Bone marrow (tissue), 2 donors: ENCODE measurements around the gene KRTAP10-7.
"Not testable (repeated sequence)": the region's sequence is repeated elsewhere in the genome, so short reads cannot be mapped to it uniquely, and the experiment has no call there.

Experiments
- DNase-seq, 2 donors: peaks; one replicate each; lab custom pipeline; 2025; lab: John Stamatoyannopoulos, UW

KRTAP10-7 gene

DNA sequence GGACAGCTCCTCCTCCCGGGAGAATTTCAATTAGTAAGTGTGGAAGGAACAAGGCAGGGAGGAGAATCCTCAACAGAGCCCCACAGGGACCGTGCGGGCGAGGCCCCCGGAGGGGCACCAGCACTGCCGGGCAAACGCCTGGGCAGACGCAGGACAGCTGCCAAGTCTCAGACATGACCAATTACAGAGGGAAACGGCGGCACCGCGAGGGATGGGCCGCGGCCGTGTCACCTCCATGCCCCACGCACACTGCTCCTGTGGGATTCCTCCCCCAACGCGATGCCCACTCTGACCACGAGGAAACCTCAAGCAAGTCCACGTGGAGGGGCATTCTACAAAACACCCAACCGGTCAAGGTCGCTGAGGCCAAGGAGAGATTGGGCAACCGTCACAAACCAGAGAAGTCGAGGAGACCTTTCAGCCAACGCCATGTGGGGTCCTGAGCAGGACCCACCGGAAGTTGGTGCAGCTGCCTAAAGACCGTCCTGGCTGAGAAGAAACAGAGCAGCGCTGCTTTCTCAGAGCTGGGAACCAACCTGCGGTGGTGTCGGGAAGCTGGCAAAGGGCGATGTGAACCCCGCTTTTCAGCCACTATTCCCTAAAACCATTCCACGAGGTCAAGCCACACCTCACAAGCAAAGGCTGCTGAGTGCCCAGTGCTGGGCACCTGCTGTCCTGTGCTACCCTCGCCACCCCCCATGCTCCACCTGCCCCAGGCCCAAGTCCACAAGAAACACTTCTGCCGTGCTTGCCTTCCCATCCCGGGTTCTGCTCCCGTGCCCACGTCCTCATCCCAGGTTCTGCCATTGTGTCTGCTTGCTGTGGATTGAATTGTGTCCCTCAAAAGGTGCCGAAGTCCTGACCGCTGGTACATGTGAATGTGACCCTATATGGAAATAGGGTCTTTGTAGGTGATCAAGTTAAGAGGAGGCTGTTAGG, 28.3 kb upstream of the KRTAP10-7 start:
- no peak for DNase-seq

DNA sequence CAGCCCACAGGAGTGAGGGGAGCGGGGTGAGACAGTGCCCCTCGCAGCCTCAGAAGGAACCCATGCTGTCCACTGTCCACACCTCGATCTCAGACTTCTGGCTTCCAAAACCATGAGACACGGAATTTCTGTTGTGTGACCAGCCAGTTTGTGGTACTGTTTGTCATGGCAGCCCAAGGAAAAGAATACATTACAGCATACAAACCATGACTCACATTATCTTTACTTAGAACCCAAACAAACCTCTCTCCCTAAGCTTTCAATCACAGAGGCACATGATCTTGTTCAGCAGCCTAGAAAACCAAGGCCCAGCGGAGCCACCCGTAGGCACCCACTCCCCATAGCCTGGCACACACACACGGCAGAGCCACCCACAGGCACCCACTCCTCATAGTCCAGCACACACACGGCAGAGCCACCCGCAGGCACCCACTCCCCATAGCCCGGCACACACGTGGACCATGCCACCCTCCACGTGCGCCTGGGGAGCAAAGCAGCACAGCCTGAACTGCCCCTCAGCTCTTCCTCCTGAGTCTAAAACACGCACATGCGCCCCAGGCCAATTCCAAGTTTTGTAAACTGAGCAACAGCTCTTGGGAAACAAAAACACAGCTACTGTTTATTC, 27.3 kb upstream of the KRTAP10-7 start:
- no peak for DNase-seq

DNA sequence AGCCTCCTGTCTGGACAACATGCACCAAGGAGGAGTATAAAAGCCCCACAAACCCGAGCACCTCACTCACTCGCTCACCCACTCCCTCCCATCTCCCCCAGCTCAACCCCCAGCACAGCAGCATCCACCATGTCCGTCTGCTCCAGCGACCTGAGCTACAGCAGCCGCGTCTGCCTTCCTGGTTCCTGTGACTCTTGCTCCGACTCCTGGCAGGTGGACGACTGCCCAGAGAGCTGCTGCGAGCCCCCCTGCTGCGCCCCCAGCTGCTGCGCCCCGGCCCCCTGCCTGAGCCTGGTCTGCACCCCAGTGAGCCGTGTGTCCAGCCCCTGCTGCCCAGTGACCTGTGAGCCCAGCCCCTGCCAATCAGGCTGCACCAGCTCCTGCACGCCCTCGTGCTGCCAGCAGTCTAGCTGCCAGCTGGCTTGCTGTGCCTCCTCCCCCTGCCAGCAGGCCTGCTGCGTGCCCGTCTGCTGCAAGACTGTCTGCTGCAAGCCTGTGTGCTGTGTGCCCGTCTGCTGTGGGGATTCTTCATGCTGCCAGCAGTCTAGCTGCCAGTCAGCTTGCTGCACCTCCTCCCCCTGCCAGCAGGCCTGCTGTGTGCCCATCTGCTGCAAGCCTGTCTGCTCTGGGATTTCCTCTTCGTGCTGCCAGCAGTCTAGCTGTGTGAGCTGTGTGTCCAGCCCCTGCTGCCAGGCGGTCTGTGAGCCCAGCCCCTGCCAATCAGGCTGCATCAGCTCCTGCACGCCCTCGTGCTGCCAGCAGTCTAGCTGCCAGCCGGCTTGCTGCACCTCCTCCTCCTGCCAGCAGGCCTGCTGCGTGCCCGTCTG, 26.6 kb upstream of the KRTAP10-7 start, which contains the start of gene KRTAP10-4:
Gene KRTAP10-4 (plus strand): TSS at position 100 of the 827 bp plus-strand sequence. CDS start 30 bp downstream, at position 130.
- not testable (repeated sequence) for DNase-seq

DNA sequence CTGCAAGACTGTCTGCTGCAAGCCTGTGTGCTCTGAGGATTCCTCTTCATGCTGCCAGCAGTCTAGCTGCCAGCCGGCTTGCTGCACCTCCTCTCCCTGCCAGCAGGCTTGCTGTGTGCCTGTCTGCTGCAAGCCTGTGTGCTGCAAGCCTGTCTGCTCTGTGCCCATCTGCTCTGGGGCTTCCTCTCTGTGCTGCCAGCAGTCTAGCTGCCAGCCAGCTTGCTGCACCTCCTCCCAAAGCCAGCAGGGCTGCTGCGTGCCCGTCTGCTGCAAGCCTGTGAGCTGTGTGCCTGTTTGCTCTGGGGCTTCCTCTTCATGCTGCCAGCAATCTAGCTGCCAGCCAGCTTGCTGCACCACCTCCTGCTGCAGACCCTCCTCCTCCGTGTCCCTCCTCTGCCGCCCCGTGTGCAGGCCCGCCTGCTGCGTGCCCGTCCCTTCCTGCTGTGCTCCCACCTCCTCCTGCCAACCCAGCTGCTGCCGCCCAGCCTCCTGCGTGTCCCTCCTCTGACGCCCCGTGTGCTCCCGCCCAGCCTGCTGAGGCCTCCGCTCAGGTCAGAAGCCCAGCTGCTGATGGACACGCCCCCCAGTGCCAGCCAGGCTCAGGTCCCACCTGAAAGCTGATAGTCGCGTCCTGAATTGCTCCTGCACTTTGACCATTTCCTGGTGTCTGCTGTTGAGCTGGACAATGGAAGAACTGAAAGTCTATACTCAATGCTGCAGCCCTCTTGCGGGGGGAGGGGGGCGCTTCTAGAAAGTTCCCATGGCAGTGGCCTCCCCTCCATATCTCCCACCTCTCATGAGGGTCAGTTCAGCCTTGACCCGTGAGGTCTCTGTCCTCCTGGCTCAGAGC, 25.7 kb upstream of the KRTAP10-7 start:
- no peak for DNase-seq

DNA sequence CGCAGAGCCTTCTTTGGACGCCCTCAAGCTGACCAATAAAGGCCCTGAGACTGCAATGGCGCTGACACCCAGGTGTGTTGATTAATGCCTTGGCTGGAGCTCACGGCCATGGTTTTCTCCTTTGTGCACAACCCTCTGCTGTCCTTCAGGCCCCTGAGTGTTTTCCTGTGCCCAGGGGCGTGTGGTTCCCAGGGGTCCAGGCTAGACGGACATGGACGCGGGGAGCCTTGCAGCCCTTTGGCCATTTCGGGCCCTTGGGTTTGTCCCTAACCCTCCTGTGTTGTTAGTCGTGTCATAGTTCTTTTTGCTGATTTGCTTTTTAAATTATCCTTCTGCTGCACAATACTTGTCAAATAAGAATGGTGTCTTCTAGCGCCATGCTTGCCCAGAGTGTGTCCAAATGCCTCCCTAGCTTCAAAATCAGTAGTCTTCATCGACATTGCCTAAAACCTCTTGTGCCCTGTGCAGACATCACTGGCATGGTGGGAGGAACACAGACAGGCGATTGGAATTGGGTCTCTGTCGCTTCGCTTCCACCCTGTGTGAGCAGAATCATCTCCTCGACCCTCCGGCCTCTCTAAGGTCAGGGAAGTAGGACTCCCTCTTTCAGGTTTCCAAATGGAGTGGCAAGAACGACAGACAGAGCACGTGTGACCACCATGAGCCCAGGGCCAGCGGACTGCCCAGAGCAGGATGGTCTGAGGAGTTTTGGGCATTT, 24.9 kb upstream of the KRTAP10-7 start:
- DNase-seq = no peak

DNA sequence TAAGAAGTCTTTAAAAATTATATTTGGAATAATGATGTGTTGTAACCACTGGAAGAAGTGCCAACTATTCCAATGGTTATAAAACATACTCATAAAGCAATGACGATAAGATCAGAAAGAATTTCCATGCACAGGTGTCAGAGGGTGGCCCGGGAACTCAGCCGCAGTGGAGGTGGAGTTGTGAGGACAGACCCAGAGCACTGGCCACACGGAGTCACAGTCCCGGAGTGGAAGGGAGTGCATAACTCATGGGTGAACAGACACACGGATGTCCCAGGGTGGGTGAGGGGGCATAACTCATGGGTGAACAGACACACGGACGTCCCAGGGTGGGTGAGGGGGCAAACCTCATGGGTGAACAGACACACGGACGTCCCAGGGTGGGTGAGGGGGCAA, 24.4 kb upstream of the KRTAP10-7 start:
- DNase-seq = no peak

DNA sequence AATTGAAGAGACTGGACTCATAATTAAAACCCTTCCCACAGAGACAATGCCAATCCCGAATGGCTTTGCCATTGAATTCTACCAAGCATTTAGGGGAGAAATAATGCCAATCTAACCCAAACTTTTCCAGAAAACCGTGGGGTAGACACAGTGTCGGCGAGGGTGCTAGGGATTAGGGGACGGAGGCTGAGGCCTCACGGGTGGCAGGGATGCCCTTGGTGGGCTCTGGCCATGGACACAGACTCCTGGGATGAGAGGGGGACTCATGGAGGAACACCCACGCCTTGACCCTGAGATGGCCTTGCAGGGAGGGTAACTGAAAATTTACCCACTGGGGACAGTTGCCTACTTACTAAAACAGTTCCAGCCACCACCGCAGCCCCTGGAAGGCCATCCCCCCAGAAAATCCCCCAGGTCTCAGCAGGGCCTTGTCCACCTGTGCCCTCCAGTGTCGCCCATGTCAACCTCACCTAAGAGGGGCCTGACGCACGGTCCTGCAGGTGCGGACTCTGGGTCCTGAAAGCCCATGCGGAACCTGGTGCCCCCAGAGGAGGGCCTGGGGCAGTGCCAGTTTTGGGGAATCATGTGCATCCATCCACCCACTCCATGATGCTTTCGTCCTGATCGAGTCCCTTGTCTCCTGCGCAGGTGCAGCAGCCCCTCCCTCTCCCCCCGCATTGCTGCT, 21.9 kb upstream of the KRTAP10-7 start:
- no peak for DNase-seq

DNA sequence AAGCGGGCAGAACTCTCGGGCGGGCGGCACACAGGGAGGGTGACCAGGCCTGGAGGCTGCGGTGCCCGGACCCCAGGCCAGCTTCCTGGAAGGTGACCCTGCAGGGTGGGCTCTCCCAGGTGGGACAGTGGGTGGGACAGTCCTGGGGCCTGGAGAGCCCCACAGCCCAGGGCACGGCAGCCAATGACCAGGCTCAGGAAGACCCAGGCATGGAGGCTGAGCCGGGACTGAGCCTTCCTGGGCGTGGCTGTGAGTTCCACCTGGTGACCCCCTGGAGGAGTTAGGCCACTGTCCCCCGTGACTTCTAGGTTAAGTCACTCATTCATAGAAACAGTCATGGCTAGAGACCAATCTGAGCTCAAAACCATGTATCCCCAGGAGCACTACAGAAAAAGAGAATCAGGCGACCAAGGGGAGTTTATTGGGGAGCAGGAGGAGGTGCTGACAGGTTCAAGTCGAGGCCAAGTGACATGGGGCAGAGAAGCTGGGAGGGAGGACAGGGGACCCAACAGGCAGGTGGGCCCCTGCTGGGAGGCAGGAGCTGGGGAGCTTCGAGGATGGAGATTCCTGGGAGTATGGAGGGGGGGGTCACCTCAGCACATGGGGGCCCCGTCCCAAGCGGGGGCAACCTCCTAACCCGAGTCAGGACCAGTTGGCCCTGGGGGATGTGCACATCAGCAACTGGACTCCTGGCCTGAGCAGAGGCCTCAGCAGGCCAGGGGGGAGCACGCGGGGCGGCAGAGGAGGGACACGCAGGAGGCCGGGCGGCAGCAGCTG, 21.2 kb upstream of the KRTAP10-7 start:
- DNase-seq = no peak

DNA sequence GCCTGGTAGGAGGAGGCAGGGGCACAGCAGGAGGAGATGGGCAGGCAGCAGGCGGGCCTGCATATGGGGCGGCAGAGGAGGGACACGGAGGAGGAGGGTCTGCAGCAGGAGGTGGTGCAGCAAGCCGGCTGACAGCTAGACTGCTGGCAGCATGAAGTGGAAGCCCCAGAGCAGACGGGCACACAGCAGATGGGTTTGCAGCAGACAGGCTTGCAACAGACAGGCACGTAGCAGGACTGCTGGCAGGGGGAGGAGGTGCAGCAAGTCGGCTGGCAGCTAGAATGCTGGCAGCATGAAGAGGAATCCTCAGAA, 20.6 kb upstream of the KRTAP10-7 start:
- no peak for DNase-seq

DNA sequence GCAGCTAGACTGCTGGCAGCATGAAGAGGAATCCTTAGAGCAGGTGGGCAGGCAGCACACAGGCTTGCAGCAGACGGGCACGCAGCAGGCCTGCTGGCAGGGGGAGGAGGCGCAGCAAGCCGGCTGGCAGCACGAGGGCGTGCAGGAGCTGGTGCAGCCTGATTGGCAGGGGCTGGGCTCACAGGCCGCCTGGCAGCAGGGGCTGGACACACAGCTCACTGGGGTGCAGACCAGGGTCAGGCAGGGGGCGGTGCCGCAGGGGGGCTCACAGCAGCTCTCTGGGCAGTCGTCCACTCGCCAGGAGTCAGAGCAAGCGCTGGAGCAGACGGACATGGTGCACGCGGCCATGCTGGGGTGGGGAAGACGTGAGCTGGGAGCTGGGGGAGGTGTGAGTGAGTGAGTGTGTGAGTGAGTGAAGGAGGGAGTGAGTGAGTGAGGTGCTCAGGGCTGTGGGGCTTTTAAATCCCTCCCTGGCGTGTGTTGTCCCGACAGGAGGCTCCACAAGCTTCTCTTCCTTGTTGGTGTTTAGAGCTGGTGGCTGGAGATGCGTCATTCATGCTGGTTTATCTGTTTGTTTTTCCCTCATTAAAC, 20.1 kb upstream of the KRTAP10-7 start, which contains the start of gene KRTAP10-5:
Gene KRTAP10-5 (minus strand): TSS at position 374 of the 591 bp plus-strand sequence. CDS start 26 bp downstream, at position 348.
- not testable (repeated sequence) for DNase-seq

DNA sequence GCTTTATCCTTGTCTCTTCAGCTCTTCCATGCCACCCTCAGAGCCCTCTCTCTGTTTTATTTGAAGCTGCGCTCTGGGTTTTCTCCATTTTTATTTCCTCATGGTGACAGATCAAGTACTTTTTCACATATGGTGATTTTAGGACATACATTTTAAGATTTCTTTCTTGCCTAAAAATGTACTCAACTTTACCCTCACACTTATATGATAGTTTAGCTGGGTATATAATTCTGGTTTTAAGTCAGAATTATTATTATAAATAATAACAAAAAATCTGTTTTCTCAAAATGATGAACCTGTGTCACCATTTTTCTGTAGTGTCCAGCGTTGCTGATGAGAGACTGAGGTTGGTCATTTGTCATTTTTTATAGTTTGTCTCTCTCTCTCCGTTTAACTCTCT, 19.2 kb upstream of the KRTAP10-7 start:
- DNase-seq = no peak

DNA sequence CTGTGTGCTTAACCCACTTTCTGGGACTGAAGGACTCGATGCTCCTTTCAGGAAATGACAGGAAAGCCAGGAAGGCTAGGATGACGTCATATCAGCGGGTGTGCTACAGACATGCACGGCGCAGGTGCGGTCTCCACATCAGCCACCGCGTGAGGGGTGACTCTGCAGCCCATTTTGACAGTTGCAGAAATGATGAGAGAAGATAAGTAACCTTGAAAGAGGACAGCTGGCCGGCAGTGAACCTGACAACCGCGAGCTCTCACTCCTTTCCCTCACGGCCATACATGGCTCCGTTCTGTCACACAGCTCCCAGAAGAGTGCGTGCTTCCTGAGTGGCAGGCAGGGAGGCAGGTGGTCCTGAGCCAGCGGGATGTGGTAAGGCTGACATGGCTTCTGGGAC, 18.3 kb upstream of the KRTAP10-7 start:
- no peak for DNase-seq

DNA sequence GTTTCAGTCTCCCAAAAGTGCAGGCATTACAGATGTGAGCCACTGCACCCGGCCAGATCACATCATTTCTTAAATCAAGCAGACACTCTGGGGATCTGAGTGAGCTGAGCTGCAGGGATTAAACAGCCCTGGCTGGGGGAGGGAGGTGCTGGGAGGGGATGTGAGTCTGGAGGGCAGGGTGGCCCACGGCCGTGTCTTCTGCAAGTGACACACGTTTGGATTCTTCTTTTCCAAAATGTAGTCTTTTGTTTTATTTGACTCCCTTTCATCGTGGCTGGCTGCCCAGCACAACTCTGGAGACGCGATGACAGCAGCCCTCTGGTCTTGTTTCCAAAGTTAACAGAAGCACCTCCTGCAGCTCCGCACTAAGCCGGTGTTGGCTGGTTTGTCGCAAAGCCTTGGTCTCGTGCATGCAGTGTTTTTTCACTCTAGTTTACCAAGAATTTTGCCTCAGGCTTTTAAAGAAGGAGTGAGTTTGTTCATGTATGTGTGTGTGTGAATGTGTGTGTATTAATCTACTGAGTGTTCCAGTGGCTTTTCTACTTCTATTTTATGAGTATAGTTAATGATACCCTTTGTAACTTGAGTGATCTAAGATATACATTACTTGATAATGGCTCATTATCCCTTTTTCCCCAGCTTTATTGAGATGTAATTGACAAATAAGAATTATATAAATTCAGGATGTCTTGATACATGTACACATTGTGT, 17.2 kb upstream of the KRTAP10-7 start:
- no peak for DNase-seq

DNA sequence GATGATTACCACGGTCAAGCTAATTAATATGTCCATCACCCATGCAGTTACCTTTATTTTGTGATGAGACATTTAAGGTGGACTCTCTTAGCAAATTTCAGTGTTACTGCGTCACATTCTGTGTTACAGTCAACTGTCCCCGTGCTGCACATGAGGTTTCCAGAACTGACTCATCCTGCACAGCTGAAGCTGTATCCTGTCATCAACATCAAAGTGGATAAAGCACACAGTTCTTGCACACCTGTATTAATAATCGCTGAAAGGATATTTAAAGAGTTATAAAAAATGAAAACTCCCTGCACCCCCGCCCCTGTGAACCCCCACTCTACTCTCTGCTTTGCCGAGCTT, 16.6 kb upstream of the KRTAP10-7 start:
- no peak for DNase-seq

DNA sequence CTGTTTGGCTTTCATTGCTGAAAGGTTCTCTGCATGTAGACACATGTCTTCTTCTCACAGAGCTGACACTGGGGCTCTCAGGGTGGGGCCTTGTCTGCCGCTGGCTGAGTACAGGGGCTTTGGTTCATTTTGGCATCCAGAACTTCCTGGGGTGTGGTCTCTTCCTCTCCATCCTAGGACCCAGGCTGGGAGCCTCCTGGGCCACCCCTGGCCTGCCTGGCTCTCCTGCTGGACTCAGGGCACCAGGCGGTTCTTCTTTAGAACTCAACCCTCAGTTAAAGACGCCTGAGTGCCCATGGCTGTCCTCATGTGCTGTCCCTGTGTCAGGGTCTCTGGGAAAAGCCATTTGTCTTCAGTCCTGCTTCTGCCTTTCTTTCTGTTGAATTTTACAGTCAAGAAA, 14.5 kb upstream of the KRTAP10-7 start:
- DNase-seq = no peak

DNA sequence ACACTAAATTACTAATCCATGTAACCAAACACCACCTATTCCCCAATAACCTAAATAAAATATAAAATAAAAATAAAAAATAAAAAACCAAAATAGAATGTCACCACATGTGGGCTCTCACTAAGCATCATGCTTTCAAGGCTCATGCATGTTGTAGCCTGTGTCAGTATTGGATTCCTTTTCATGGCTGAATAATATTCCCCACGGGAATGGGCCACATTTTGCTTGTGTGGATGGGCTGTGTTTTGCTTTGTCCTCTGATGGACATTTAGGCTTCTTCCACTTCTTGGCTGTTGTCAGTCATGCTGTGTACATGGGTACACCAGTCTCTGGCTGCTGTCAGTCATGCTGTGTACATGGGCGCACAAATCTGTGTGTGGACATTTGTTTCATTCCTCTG, 11.3 kb upstream of the KRTAP10-7 start:
- DNase-seq = no peak

DNA sequence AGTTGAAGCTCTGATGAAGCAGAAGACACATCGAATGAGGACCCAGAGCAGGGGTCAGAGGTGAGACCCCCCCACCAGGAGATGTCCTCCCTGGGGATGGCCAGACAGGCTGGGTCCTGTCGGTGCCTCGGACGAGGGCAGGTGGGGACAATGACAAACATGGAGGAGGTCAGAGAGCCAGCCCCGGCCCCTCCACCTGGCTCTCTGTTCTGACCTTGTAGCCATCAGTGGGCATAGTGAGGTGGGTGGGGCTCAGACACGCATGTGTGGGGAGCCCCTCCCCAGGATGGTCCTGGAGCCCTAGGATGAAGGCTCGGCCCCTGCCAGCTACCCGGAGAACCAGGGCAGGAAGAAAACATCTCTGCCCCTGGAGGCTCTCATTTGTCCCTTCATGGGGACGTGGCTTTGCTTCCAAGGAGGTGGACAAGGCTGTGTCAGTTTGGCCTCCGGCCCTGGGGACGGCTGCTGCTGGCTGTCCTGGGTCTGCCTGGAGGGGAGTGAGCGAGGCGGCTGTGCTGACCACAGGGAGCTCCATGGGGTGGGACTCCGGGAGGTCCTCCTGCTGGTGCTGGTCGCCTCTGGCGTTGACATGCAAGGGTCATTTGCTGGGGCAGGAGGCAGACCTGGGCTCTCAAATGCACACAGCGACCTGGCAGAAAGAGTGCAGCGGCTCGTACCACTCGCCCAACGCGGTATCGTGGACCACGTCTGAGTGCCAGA, 10.7 kb upstream of the KRTAP10-7 start:
- no peak for DNase-seq

DNA sequence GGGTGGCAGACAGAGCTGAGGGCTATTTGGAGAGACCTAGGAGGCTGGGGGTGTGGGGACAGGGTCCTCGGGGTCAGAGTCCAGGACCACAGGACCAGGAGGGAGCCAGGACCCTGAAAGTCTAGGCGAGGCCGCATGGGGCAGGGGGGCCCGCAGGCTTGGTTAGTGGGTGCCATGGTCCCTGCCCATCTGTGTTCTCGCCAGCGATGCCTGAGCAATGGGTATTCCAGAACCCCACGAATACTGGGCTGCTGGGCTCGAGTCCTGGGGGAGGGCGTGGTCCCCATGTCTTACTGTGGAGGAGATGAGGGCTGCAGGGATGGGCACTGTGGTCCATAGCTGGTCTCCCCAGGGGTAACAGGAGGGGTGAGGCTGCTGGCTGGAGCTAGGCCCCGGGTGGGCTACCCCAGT, 10.1 kb upstream of the KRTAP10-7 start:
- no peak for DNase-seq
